ENCODE data around the gene ECEL1.

GRCh38 chr2:232502911-232503808, 15.5 kb upstream of the ECEL1 start:
- TF ChIP-seq CTCF (IDR thresholded peaks at IDR 0.05; ENCODE audit: low read depth, low read length): no peak
- TF ChIP-seq EZH2phosphoT487 (IDR thresholded peaks at IDR 0.05; ENCODE audit: low read depth): no peak
